Endothelial cell (in vitro differentiated cells): ENCODE results near the gene MCOLN1. TPM values are rescaled to one million over a fixed set of nuclear protein-coding genes. Genes with fewer than 3 reads are reported as not detected.

Experiments
- DNase-seq: peaks from one replicate; pipeline ENCODE4 v3.0.0; 2021; ENCODE audit warnings: low spot score
- H3K27ac Mint-ChIP-seq: one replicate; pipeline ENCODE4 v1.8.0; 2021; ENCODE audit warnings: mixed read lengths, inconsistent platforms; ENCODE audit not compliant: unreplicated experiment
- H3K27me3 Mint-ChIP-seq: one replicate; pipeline ENCODE4 v1.8.0; 2021; ENCODE audit warnings: mild to moderate bottlenecking, moderate library complexity, mixed read lengths, inconsistent platforms; ENCODE audit not compliant: unreplicated experiment
- H3K36me3 Mint-ChIP-seq: one replicate; pipeline ENCODE4 v1.8.0; 2021; ENCODE audit warnings: mild to moderate bottlenecking, low read depth, mixed read lengths, inconsistent platforms; ENCODE audit not compliant: unreplicated experiment
- H3K4me1 Mint-ChIP-seq: one replicate; pipeline ENCODE4 v1.8.0; 2021; ENCODE audit warnings: mild to moderate bottlenecking, mixed read lengths, inconsistent platforms; ENCODE audit not compliant: unreplicated experiment
- H3K4me3 Mint-ChIP-seq: one replicate; pipeline ENCODE4 v1.8.0; 2021; ENCODE audit warnings: mild to moderate bottlenecking, mixed read lengths, inconsistent platforms; ENCODE audit not compliant: unreplicated experiment
- H3K9me3 Mint-ChIP-seq: one replicate; pipeline ENCODE4 v1.8.0; 2021; ENCODE audit warnings: mixed read lengths, inconsistent platforms; ENCODE audit not compliant: unreplicated experiment
- total RNA-seq: library from RNA; stranded (reverse); fragmentation: NEBNext Ultra II Directional; extraction: Animal tissue kit (Norgen Biotek cat#: 25700); gene quantifications from one replicate; pipeline ENCODE4 v1.2.1, GENCODE V29; 2021; ENCODE audit not compliant: unreplicated experiment
- TF ChIP-seq, protein P1 (sequence below): fragments of 200-600 bp; sonication (generic); IDR thresholded peaks from one replicate; pipeline ENCODE4 v1.5.0; 2021; ENCODE audit warnings: antibody characterized with exemption; ENCODE audit not compliant: unreplicated experiment

Gene MCOLN1
- total RNA-seq, 1 donor from 2014 or later = 24.2 TPM

DNA sequence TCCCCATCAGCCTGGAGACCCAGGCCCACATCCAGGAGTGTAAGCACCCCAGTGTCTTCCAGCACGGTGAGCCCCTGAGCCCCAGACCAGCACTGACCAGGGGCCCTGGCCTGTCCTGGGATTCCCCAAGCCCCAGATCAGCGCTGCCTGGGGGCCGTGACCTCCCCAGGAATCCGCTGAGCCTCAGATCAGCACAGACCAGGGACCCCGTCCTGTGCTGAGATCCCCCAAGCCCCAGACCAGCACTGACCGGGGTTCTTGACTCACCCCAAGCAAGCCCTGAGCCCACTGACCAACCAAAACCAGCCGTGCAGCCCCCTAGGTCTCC, 5.7 kb downstream of the MCOLN1 start:
- H3K27me3 Mint-ChIP-seq = peaks cover 9% of the 10 kb centered on the region
- H3K36me3 Mint-ChIP-seq = peaks cover 11% of the 10 kb centered on the region
- H3K4me3 Mint-ChIP-seq = no peak overlapping the region
- no peaks in the 10 kb centered on the region for H3K9me3 Mint-ChIP-seq
- no peak for DNase-seq
- TF ChIP-seq, protein P1, sequence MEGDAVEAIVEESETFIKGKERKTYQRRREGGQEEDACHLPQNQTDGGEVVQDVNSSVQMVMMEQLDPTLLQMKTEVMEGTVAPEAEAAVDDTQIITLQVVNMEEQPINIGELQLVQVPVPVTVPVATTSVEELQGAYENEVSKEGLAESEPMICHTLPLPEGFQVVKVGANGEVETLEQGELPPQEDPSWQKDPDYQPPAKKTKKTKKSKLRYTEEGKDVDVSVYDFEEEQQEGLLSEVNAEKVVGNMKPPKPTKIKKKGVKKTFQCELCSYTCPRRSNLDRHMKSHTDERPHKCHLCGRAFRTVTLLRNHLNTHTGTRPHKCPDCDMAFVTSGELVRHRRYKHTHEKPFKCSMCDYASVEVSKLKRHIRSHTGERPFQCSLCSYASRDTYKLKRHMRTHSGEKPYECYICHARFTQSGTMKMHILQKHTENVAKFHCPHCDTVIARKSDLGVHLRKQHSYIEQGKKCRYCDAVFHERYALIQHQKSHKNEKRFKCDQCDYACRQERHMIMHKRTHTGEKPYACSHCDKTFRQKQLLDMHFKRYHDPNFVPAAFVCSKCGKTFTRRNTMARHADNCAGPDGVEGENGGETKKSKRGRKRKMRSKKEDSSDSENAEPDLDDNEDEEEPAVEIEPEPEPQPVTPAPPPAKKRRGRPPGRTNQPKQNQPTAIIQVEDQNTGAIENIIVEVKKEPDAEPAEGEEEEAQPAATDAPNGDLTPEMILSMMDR = no peak
- H3K27ac Mint-ChIP-seq = no peak overlapping the region
- H3K4me1 Mint-ChIP-seq = no peaks in the 10 kb centered on the region

DNA sequence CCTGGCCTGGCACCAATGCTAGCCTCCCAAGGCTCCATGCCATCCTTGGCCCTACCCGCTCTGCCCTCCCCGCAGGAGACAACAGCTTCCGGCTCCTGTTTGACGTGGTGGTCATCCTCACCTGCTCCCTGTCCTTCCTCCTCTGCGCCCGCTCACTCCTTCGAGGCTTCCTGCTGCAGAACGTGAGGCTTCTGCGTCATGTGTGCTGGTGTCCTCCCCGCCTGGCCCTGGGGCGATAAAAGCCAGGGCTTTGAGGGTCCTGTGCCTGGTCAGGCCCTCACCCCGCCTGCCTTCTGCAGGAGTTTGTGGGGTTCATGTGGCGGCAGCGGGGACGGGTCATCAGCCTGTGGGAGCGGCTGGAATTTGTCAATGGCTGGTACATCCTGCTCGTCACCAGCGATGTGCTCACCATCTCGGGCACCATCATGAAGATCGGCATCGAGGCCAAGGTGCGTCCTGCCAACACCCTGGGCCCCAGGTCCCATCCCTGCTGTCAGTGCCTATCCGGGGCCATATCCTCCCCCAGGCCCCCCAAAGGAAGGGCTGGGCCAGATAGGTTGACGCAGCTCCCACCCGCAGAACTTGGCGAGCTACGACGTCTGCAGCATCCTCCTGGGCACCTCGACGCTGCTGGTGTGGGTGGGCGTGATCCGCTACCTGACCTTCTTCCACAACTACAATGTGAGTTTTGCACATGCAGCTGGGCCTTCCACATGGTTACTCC, 6.3 kb downstream of the MCOLN1 start:
- Mint-ChIP-seq H3K4me1 (no peaks in the 10 kb centered on the region), H3K27me3 (peaks cover 9% of the 10 kb centered on the region), H3K4me3 (no peak overlapping the region), H3K9me3 (no peaks in the 10 kb centered on the region), H3K27ac (no peak overlapping the region), H3K36me3 (peaks cover 11% of the 10 kb centered on the region)
- no peak for DNase-seq
- TF ChIP-seq, protein P1 = no peak

DNA sequence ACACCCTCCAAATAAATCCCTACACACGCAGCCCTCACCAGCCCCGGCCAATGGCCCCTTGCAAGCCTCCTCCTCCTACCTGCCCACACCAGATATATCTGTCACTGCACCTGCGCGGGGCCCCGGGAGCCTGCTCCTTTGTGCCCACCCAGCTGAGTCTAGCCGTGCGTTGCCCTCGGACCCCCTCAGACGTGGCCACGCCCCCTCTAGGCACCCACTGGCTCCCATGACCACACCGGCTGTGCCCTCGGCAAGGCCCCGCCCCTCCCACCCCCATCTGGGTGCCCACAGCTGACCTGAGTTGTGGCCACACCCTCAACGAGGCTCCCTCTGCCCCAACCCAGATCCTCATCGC, 6.8 kb downstream of the MCOLN1 start:
- Mint-ChIP-seq H3K4me3 (no peak overlapping the region), H3K9me3 (no peaks in the 10 kb centered on the region), H3K27ac (no peak overlapping the region), H3K4me1 (no peaks in the 10 kb centered on the region), H3K36me3 (peaks cover 11% of the 10 kb centered on the region), H3K27me3 (peaks cover 9% of the 10 kb centered on the region)
- DNase-seq = no peak
- TF ChIP-seq, protein P1 = no peak

DNA sequence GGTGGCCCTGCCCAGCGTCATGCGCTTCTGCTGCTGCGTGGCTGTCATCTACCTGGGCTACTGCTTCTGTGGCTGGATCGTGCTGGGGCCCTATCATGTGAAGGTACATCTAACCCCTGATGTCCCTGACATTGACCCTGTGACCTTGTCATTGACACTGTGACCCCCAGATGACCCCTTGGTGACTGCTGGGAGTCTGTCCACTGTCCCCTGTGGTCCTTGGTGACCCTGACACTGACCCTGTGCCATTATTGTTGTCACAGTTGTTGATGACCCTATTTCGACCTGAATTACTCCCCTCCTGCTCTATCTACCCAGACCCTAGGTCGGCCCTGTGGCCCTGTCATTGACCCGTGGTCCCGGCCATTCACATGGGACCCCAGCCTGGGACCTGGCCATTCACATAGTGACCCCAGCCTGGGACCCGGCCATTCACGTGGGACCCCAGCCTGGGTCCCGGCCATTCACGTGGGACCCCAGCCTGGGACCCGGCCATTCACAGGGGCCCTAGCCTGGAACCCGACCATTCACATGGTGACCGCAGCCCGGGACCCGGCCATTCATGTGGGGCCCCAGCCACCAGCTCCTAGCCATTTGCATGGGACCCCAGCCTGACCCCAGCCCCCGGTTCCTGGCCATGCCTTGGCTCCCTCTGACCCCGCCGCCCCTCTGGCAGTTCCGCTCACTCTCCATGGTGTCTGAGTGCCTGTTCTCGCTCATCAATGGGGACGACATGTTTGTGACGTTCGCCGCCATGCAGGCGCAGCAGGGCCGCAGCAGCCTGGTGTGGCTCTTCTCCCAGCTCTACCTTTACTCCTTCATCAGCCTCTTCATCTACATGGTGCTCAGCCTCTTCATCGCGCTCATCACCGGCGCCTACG, 7.4 kb downstream of the MCOLN1 start:
- no peak overlapping the region for H3K4me3 Mint-ChIP-seq
- H3K27me3 Mint-ChIP-seq = peaks cover 9% of the 10 kb centered on the region
- H3K9me3 Mint-ChIP-seq = no peaks in the 10 kb centered on the region
- TF ChIP-seq, protein P1 = no peak
- DNase-seq = no peak
- H3K36me3 Mint-ChIP-seq = peaks cover 11% of the 10 kb centered on the region
- H3K27ac Mint-ChIP-seq = no peak overlapping the region
- H3K4me1 Mint-ChIP-seq = no peaks in the 10 kb centered on the region
